Epithelial cell of esophagus (primary cell): Measurements from ENCODE around the gene GRPEL1.

Experiments
- DNase-seq: peaks from one replicate; pipeline ENCODE4 v3.0.0; 2010; ENCODE audit warnings: low read depth
- H3K4me3 ChIP-seq: 2 replicates; pipeline ENCODE4 v1.5.1; 2011; ENCODE audit warnings: mild to moderate bottlenecking, low read length, control low read depth
- TF ChIP-seq, protein P1 (sequence below): IDR thresholded peaks from 2 replicates; pipeline ENCODE4 v1.5.1; 2011; ENCODE audit warnings: low read depth, mild to moderate bottlenecking, low read length, control low read depth, inconsistent platforms; ENCODE audit not compliant: insufficient read depth; ENCODE audit errors: missing control alignments

GRPEL1 gene

DNA sequence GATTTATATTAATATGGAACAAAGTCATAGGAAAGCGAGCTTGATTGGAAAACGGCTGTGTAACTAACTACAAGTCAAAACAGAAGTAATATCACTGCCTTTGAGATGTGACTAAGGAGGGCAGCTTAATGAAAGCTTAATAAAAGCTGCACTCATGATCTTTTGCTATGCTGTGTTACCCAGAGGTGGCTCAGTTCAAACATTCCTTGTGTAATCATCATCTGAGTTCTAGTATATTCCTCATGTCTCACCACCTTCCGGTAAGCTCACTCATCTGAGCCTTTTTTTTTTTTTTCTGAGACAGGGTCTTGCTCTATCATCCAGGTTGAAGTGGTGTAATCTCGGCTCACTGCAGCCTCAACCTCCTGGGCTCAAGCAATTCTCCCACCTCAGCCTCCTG, 5.0 kb downstream of the GRPEL1 start:
- TF ChIP-seq, protein P1, sequence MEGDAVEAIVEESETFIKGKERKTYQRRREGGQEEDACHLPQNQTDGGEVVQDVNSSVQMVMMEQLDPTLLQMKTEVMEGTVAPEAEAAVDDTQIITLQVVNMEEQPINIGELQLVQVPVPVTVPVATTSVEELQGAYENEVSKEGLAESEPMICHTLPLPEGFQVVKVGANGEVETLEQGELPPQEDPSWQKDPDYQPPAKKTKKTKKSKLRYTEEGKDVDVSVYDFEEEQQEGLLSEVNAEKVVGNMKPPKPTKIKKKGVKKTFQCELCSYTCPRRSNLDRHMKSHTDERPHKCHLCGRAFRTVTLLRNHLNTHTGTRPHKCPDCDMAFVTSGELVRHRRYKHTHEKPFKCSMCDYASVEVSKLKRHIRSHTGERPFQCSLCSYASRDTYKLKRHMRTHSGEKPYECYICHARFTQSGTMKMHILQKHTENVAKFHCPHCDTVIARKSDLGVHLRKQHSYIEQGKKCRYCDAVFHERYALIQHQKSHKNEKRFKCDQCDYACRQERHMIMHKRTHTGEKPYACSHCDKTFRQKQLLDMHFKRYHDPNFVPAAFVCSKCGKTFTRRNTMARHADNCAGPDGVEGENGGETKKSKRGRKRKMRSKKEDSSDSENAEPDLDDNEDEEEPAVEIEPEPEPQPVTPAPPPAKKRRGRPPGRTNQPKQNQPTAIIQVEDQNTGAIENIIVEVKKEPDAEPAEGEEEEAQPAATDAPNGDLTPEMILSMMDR = no peak
- no peak for DNase-seq
- H3K4me3 ChIP-seq = no peak overlapping the region

DNA sequence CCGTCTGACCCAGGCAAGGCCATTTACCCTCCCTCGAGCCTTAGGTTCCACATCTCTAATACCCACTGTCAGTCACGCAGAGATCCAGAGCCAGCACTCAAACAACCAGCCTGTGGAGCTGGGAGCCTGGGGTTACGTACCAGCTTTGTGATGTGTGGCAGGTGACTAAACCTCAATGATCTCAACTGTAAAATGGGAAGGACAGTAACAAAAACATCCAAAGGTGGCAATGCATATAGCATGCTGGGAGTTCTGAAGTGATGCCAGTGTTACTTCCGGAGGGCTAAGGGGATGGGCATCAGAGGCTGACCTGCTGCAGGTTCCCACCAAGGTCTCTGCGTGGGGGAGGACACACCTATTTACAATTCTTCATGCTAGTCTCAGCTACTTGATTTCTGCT, 6.0 kb downstream of the GRPEL1 start:
- no peak overlapping the region for H3K4me3 ChIP-seq
- TF ChIP-seq, protein P1 = no peak
- DNase-seq = no peak

DNA sequence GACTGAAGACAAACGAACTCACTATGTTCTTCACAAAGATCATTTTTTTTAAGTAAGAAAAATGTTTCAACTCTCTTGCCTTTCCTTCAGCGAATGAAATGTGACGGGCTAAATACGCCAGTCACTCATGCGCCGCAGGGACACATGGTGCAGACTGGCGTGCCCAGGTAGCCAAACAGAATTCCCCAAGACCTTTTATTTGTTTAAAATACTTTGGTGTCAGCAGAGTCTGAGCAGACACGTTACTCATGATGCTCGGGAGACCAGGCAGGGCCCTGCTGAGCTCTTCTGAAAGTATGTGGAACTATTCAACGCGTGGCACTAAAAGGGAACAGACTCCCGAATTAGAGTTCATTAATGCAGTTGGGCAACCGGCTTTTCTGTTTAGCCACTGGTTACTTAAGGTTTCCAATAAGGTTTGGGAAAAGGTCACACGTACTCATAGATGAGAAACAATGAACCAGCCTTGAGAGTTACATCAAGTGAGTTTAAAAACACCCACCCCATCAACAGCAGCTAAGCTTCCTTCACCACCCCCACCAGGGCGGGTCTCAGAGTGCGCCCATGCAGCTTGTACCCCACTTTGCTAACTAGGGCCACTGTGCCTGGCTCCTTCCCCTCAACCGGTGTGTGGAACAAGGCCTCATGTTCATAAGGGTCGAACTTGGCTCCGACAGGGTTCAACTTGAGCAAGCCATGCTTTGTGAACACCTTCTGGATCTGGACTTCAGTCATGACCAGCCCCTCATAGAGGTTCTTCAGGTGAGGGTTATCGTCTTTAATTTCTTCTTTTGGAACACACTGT, 7.3 kb downstream of the GRPEL1 start:
- no peak overlapping the region for H3K4me3 ChIP-seq
- DNase-seq = no peak
- TF ChIP-seq, protein P1 = no peak

DNA sequence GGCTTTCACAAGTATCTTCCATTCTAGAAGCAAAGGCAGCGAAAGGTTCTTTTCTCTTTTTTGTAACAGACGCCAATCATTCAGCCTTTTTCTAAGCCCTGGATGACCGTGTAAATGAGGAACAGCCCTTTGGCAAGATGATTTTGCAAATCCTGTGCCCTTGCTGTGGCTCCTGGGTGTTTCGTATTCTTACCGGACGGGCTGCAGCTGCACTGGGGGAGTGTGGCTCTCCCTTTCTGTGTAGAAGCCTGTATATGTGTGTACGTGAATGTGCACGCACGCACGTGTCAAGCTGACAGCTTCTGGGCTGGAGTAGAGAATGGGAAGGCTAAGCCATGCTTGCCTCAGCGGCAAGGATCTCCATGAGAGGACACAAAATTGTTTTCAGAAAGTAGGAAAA, 8.2 kb downstream of the GRPEL1 start:
- TF ChIP-seq, protein P1 = no peak
- DNase-seq = no peak
- no peak overlapping the region for H3K4me3 ChIP-seq

DNA sequence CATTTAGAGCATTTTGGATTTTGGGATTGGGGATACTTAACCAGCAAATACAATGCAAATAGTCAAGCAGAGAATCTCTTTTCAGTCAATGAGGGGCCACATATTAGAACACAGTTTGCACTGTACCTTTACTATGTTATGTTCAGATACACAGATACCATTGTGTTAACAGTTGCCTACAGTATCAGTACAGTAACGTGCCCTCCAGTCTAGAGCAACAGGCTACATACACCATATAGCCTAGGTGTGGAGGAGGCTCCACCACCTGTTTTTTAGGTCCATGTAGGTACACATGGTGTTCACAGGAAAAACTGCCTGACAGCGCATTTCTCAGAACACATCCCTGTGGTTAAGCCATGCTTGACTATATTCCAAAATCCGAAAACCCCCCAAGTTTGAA, 9.1 kb downstream of the GRPEL1 start:
- no peak overlapping the region for H3K4me3 ChIP-seq
- no peak for DNase-seq
- TF ChIP-seq, protein P1 = no peak

DNA sequence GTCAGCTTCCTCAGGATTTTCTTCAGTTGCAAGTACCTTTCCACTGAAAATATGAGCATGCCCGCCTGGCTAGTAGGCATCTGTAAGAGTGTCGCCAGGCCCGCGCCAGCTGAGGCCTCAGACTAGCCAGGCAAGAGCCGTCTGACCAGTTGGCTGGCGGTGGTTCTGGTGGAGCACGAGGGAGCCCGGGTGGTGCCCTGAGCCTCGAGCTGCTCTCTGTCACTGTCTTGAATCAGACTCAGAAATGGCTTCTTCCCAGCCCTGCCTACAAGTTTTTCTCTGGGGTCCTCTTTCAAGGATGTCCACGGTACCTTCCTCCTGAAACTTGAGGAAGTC, 11.9 kb downstream of the GRPEL1 start:
- TF ChIP-seq, protein P1 = no peak
- no peak overlapping the region for H3K4me3 ChIP-seq
- DNase-seq = no peak
